Type B pancreatic cell (in vitro differentiated cells): ENCODE data around the gene AGAP5. TPM values are rescaled to one million over a fixed set of nuclear protein-coding genes. Genes with fewer than 3 reads are reported as not detected.
"Not testable (repeated sequence)": the region's sequence is repeated elsewhere in the genome, so short reads cannot be mapped to it uniquely, and the experiment has no call there.

ENCODE experiments used
- DNase-seq: peaks from one replicate; pipeline ENCODE4 v3.0.0; 2021; ENCODE audit warnings: mixed read lengths; ENCODE audit not compliant: unreplicated experiment; ENCODE audit errors: extremely low spot score
- H3K27ac Mint-ChIP-seq: 2 replicates; pipeline ENCODE4 v1.8.0; 2021; ENCODE audit warnings: mild to moderate bottlenecking, mixed read lengths
- H3K27me3 Mint-ChIP-seq: 2 replicates; pipeline ENCODE4 v1.8.0; 2021; ENCODE audit warnings: mixed read lengths
- H3K36me3 Mint-ChIP-seq: 2 replicates; pipeline ENCODE4 v1.8.0; 2021; ENCODE audit warnings: mixed read lengths
- H3K4me1 Mint-ChIP-seq: one replicate; pipeline ENCODE4 v1.8.0; 2021; ENCODE audit warnings: mixed read lengths; ENCODE audit not compliant: unreplicated experiment
- H3K4me3 Mint-ChIP-seq: 2 replicates; pipeline ENCODE4 v1.8.0; 2021; ENCODE audit warnings: mild to moderate bottlenecking, mixed read lengths
- H3K9me3 Mint-ChIP-seq: 2 replicates; pipeline ENCODE4 v1.8.0; 2021; ENCODE audit warnings: mixed read lengths
- total RNA-seq: library from RNA; stranded (reverse); gene quantifications from 2 replicates; pipeline ENCODE4 v1.2.1, GENCODE V29; 2021; ENCODE audit warnings: low replicate concordance
- TF ChIP-seq, protein P1 (sequence below): fragments of 200-600 bp; sonication (generic); conservative IDR thresholded peaks from 2 replicates; pipeline ENCODE4 v1.5.0; 2021; ENCODE audit warnings: antibody characterized with exemption, mild to moderate bottlenecking

The AGAP5 gene
- total RNA-seq, 1 donor from 2014 or later: 10.3 TPM

DNA sequence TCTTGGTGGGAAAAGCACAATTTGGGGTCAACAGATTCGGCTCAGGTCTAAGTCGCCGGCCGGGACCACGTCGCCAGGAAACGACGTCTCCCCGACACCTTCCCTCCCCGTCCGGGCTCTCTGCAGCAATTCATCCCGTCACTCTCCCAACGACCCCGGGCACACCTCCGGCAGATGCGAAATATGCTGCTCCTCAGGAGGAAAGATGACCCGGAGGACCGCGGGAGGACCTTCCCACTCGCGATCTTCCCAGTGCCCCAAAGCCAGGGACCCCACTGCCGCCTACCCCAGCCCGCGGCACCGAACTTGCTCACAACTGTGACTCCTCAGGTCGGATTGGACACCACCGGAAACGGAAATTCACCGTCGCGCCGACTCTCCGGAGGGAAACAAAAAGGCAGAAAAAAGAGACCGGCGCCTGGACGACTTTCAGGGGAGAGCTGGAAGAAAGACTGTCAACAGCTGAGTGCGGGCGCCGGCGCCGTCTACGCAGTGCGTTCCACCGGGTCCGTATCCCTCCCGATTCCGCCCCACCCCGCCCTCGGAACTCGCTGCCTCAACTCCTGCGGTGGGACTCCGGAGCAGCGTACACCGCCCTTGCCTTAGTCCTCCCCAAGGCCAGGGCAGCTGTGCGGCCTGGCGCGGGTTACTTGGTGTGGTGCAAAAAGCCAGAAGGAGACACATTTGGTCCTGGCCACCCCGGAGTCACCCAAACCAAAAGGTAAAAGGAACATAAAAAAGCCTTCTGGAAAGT, 32.4 kb upstream of the AGAP5 start:
- Mint-ChIP-seq H3K27me3 (no peaks in the 10 kb centered on the region), H3K4me1 (peaks cover 11% of the 10 kb centered on the region), H3K9me3 (no peaks in the 10 kb centered on the region), H3K36me3 (peaks cover 4% of the 10 kb centered on the region), H3K4me3 (peak overlapping the region; percentile 100), H3K27ac (peak overlapping the region; percentile 98)
- TF ChIP-seq, protein P1, sequence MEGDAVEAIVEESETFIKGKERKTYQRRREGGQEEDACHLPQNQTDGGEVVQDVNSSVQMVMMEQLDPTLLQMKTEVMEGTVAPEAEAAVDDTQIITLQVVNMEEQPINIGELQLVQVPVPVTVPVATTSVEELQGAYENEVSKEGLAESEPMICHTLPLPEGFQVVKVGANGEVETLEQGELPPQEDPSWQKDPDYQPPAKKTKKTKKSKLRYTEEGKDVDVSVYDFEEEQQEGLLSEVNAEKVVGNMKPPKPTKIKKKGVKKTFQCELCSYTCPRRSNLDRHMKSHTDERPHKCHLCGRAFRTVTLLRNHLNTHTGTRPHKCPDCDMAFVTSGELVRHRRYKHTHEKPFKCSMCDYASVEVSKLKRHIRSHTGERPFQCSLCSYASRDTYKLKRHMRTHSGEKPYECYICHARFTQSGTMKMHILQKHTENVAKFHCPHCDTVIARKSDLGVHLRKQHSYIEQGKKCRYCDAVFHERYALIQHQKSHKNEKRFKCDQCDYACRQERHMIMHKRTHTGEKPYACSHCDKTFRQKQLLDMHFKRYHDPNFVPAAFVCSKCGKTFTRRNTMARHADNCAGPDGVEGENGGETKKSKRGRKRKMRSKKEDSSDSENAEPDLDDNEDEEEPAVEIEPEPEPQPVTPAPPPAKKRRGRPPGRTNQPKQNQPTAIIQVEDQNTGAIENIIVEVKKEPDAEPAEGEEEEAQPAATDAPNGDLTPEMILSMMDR: no peak
- peak; percentile 92 for DNase-seq

DNA sequence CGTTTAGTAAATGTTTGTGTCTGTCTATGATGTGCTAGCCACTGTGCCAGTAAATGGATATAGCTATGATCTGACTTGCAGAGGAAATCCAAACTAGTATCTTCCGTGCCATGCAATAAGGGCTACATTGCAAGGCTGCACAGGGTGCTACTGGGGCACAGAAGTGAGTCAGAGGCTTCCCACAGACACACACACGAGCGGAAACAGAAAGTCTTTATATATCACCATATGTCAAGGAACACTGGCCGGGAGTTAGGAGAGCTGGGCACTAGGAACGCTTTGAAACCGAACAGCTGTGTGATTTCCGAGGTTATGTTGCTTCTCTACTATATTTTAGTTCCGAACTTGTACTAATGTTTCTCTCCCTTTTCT, 31.9 kb upstream of the AGAP5 start:
- Mint-ChIP-seq H3K27ac (peak overlapping the region; percentile 98), H3K4me1 (peaks cover 11% of the 10 kb centered on the region), H3K4me3 (peak overlapping the region; percentile 100)
- H3K36me3 Mint-ChIP-seq, H3K27me3 Mint-ChIP-seq, DNase-seq, H3K9me3 Mint-ChIP-seq: not testable (repeated sequence)

DNA sequence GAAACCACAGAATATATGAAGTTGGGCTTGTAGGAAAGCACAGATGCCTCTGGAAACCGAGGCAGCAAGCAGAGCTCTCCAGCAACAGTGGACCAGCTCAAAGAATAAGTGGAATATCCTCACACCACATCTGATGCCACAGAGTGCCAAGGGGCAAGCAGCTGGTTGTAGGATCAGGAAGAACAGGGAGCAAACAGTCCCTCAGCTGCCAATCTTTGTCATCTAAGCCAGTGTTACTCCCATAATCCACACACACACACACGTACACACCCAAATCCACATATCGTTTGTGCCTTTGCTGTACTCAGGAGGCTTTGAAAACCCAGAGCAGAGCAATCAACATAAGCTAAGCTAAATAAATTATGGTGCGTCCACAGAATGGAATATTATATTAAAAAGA, 25.6 kb upstream of the AGAP5 start:
- Mint-ChIP-seq H3K4me3 (no peak overlapping the region), H3K9me3 (no peaks in the 10 kb centered on the region), H3K27me3 (no peaks in the 10 kb centered on the region), H3K27ac (no peak overlapping the region), H3K4me1 (no peaks in the 10 kb centered on the region), H3K36me3 (peaks cover 4% of the 10 kb centered on the region)
- no peak for DNase-seq
- TF ChIP-seq, protein P1: no peak

DNA sequence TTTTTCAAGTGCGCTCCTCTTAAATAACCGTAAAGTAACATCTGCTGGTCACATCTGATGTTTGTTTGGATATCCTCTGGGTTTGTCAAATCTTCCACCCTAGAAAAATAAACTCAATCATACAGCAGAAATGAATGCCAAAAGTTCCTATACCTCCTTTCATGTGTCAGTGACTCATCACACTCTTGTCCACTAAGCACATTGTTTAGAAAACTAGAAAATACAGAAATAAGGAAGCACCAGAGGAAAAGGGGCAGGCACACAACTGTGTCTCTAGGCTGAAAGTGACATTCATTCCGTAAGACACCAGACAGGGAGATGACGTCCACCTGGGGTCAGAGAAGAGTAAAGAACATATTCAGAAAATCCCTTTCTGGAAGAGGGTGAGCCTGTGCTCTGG, 22.7 kb upstream of the AGAP5 start:
- H3K4me1 Mint-ChIP-seq, H3K9me3 Mint-ChIP-seq, DNase-seq, H3K27me3 Mint-ChIP-seq, H3K27ac Mint-ChIP-seq, H3K36me3 Mint-ChIP-seq, H3K4me3 Mint-ChIP-seq: not testable (repeated sequence)

DNA sequence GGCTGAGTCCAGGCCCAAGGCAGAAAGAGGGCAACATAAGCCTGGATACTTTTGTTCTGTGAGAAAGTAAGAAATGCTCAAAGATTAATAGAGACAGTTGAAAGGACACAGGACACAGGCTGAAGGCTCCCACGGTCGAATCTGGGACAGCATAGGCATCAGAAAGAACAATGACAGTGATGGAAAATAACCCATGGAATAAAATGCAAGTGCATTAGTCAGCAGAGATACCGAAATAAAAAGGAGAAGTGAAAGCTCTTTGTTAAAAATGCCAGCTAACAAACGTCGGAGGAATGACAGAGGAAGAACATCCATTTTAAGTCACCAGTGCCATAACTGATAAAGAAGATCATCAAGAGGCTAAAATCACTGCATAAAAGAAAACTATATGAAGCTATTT, 19.6 kb upstream of the AGAP5 start:
- Mint-ChIP-seq H3K27me3 (no peaks in the 10 kb centered on the region), H3K4me3 (no peak overlapping the region), H3K27ac (no peak overlapping the region), H3K36me3 (peaks cover 9% of the 10 kb centered on the region), H3K4me1 (no peaks in the 10 kb centered on the region), H3K9me3 (no peaks in the 10 kb centered on the region)
- DNase-seq: no peak
- TF ChIP-seq, protein P1: no peak

DNA sequence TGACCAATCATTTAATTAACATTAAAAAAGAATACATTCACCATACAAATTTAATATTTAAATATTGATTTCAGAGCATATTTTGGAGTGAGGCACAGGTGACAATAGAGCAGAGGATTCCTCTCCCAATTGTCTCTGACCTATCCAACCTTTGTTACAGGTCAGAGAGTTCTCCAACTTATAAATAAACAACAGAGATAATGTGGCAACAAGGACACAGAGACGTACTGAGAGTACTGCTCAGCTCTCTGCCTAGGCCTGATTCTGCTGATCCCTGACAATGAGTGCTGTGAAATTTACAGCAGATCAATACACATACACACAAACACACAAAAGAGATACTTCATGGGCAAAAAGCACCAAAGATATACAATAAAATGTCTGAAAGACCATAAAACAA, 18.3 kb upstream of the AGAP5 start:
- no peaks in the 10 kb centered on the region for H3K27me3 Mint-ChIP-seq
- H3K4me1 Mint-ChIP-seq: no peaks in the 10 kb centered on the region
- TF ChIP-seq, protein P1: no peak
- H3K9me3 Mint-ChIP-seq: no peaks in the 10 kb centered on the region
- peaks cover 9% of the 10 kb centered on the region for H3K36me3 Mint-ChIP-seq
- no peak for DNase-seq
- no peak overlapping the region for H3K4me3 Mint-ChIP-seq
- H3K27ac Mint-ChIP-seq: no peak overlapping the region

DNA sequence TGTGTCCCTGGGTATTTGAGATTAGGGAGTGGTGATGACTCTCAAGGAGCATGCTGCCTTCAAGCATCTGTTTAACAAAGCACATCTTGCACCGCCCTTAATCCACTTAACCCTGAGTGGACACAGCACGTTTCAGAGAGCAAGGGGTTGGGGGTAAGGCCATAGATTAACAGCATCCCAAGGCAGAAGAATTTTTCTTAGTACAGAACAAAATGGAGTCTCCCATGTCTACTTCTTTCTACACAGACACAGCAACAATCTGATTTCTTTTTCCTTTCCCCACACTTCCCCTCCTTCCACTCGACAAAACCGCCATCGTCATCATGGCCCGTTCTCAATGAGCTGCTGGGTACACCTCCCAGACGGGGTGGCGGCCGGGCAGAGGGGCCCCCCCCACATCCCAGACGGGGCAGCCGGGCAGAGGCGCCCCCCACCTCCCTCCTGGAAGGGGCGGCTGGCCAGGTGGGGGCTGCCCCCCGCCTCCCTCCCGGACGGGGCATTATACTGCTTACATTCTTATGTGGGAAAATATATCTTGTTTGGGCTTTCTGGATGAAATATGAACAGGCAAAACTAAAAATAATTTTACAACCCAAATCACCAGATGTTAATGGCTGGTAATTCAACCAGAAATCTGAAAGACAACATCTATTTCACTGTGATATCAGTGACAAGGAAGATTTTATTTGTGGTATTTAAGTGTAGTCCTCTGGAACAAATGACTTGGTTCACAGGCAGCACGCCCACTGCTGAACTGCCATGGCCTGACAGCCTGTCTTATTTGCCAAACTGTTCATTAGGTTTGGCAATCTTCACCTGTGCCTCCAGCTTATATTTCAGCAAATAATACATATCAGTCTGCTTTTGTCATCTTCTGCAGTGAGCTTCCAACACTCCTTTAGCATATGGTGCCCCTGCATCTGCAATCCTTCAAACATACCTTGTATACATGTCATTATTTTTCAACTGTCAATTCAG, 17.6 kb upstream of the AGAP5 start:
- not testable (repeated sequence) for H3K27ac Mint-ChIP-seq, H3K36me3 Mint-ChIP-seq, H3K9me3 Mint-ChIP-seq

DNA sequence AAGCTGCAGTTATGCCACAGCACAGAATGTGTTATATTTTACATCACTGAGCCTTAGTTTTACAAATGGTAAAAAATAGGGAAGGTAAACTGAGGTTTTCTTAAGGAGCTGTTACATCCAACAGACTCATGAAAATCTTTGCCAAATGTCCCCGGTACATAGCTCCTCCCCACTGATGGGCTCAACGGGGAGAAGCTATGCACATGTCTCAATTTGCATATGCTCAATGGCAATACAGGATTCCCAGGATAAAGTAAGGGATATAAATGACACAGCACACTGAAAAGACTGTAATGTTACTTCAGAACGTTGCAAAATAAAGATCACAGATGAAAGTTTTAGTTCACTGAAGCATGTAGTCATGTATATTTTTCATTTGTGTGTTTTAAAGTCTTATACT, 16.6 kb upstream of the AGAP5 start:
- H3K9me3 Mint-ChIP-seq, H3K4me1 Mint-ChIP-seq, H3K4me3 Mint-ChIP-seq, H3K27me3 Mint-ChIP-seq, H3K36me3 Mint-ChIP-seq, H3K27ac Mint-ChIP-seq, DNase-seq: not testable (repeated sequence)

More for the DNA sequence above, 17.6 kb upstream of the AGAP5 start:
- H3K27me3 Mint-ChIP-seq, DNase-seq, H3K4me3 Mint-ChIP-seq, H3K4me1 Mint-ChIP-seq: not testable (repeated sequence)

DNA sequence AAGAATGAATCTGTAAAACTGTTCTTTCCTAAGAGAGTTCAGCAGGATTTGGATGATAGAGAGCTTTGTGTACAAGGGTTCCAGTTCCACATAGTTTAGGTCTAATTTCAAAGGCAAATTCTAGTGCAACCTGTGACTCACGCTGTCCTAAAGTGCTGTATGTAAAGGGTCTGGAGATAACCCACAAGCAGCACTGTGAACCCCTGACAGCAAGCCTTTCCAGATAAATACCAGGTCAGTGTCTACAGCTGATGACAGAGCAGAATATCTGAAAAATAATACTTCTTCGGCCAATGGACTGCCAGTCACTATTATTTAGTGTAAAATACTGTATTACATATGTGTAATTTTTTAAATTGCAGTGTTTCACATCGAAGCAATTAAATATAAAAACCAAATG, 16.0 kb upstream of the AGAP5 start:
- H3K27ac Mint-ChIP-seq, H3K27me3 Mint-ChIP-seq, DNase-seq, H3K36me3 Mint-ChIP-seq, H3K4me3 Mint-ChIP-seq, H3K4me1 Mint-ChIP-seq, H3K9me3 Mint-ChIP-seq: not testable (repeated sequence)
